HCT116 (cell line): ENCODE data around the gene TXLNG. TPM values are rescaled to one million over a fixed set of nuclear protein-coding genes. Genes with fewer than 3 reads are reported as not detected.

ENCODE experiments used
- ATAC-seq: fragments of 200-7000 bp; cut with Tn5 transposase; 2 replicates; pipeline ENCODE4 v1.9.1; 2020; ENCODE audit warnings: mild to moderate bottlenecking, moderate library complexity
- BruUV-seq: library from RNA; stranded (reverse); fragments of 400-500 nt; replicated peaks from 2 replicates; lab custom pipeline; 2021; lab: Mats Ljungman, UMichigan
- CTCF ChIA-PET: fragments of 300-600 bp; sonication (Branson Sonifier 250); formaldehyde crosslinking; loops from one replicate; lab custom pipeline; 2021; ENCODE audit warnings: antibody characterized with exemption; lab: Charles Lee
- POLR2A ChIA-PET: fragments of 300-600, 350-600 bp; sonication (Branson Sonifier 250); formaldehyde crosslinking; loops from one replicate; lab custom pipeline; 2021; ENCODE audit warnings: antibody characterized with exemption; lab: Charles Lee
- RAD21 ChIA-PET, 2 experiments: fragments of 300-600 bp; sonication (Branson Sonifier 250); formaldehyde crosslinking; loops; one replicate each; lab custom pipeline; 2023; ENCODE audit warnings: low total read pairs in 2 of 2; ENCODE audit not compliant: uncharacterized antibody in 2 of 2, unreplicated experiment in 2 of 2, low non-redundant PET in 1 of 2; lab: Charles Lee
- DNase-seq: peaks from one replicate; pipeline ENCODE4 v3.0.0-alpha.2; 2010; ENCODE audit warnings: low read depth, low spot score
- H2AFZ ChIP-seq: fragments of 200-600 bp; shearing (Covaris generic), sonication (generic); 2 replicates; pipeline ENCODE4 v1.6.1; 2017; ENCODE audit warnings: low read depth, mixed run types, mixed read lengths, antibody characterized with exemption, low read length; ENCODE audit not compliant: poor library complexity, severe bottlenecking
- H3K27ac ChIP-seq: 2 replicates; pipeline ENCODE4 v1.5.1; 2012; ENCODE audit warnings: low read depth, low read length
- H3K27me3 ChIP-seq: fragments of 200-600 bp; sonication (generic); 2 replicates; pipeline ENCODE4 v1.6.1; 2016; ENCODE audit warnings: mixed run types, low read length, mixed read lengths; ENCODE audit not compliant: insufficient read depth
- H3K36me3 ChIP-seq, 2 experiments: fragments of 200-500 bp in 1 of 2; fragments of 200-600 bp in 1 of 2; sonication (Bioruptor generic) in 1 of 2; sonication (generic) in 1 of 2; 2 replicates each; pipeline versions ENCODE4 v1.5.1 to v1.6.1; 2014 to 2016; ENCODE audit warnings: low read length in 2 of 2, inconsistent platforms in 1 of 2, mixed read lengths in 1 of 2, mixed run types in 1 of 2; ENCODE audit not compliant: insufficient read depth in 2 of 2, control insufficient read depth in 1 of 2
- H3K4me1 ChIP-seq, 2 experiments: fragments of 200-600 bp in 1 of 2; sonication (generic) in 1 of 2; 2 replicates each; pipeline versions ENCODE4 v1.5.1 to v1.6.1; 2012 to 2017; ENCODE audit warnings: low read length in 2 of 2, inconsistent platforms in 1 of 2, mild to moderate bottlenecking in 1 of 2, mixed read lengths in 1 of 2, mixed run types in 1 of 2, moderate library complexity in 1 of 2; ENCODE audit not compliant: insufficient read depth in 2 of 2, control insufficient read depth in 1 of 2
- H3K4me2 ChIP-seq: fragments of 200-600 bp; sonication (generic); 2 replicates; pipeline ENCODE4 v1.6.1; 2017; ENCODE audit warnings: mixed run types, low read length, mixed read lengths
- H3K4me3 ChIP-seq, 2 experiments: fragments of 200-600 bp in 1 of 2; sonication (generic) in 1 of 2; replicated peaks in 1 of 2; 2 replicates each; pipeline ENCODE4 v1.5.1; 2011 to 2016; ENCODE audit warnings: low read length in 2 of 2, control low read depth in 1 of 2, low read depth in 1 of 2, mild to moderate bottlenecking in 1 of 2, mixed read lengths in 1 of 2, mixed run types in 1 of 2
- H3K79me2 ChIP-seq: fragments of 200-600 bp; sonication (generic); 2 replicates; pipeline ENCODE4 v1.6.1; 2017; ENCODE audit warnings: mild to moderate bottlenecking, mixed run types, low read length, moderate library complexity, mixed read lengths; ENCODE audit not compliant: insufficient read depth
- H3K9ac ChIP-seq: fragments of 200-600 bp; sonication (generic); 2 replicates; pipeline ENCODE4 v1.6.1; 2016; ENCODE audit warnings: low read length, mixed read lengths
- H3K9me2 ChIP-seq: fragments of 200-600 bp; sonication (generic), shearing (Covaris generic); 2 replicates; pipeline ENCODE4 v1.6.1; 2017; ENCODE audit warnings: mixed run types, mild to moderate bottlenecking, moderate library complexity; ENCODE audit not compliant: insufficient read depth
- H3K9me3 ChIP-seq, 2 experiments: fragments of 200-500 bp in 1 of 2; fragments of 200-600 bp in 1 of 2; sonication (Bioruptor generic) in 1 of 2; sonication (generic) in 1 of 2; 2 replicates each; pipeline ENCODE4 v1.6.1; 2014 to 2017; ENCODE audit warnings: low read length in 2 of 2, mixed read lengths in 2 of 2, inconsistent platforms in 1 of 2, low read depth in 1 of 2, mild to moderate bottlenecking in 1 of 2, mixed run types in 1 of 2, moderate library complexity in 1 of 2; ENCODE audit not compliant: control insufficient read depth in 1 of 2, insufficient read depth in 1 of 2
- H4K20me1 ChIP-seq: fragments of 200-600 bp; sonication (generic), shearing (Covaris generic); 2 replicates; pipeline ENCODE4 v1.6.1; 2017; ENCODE audit warnings: mixed run types, mild to moderate bottlenecking, moderate library complexity; ENCODE audit not compliant: insufficient read depth
- CBX3 ChIP-seq: IDR thresholded peaks from 2 replicates; pipeline ENCODE4 v1.6.1; 2012; ENCODE audit warnings: low read depth
- CEBPB ChIP-seq: IDR thresholded peaks from 2 replicates; pipeline ENCODE4 v1.6.1; 2012; ENCODE audit warnings: low read depth
- EZH2phosphoT487 ChIP-seq: fragments of 200-600 bp; IDR thresholded peaks from 2 replicates; pipeline ENCODE4 v1.6.1; 2018; ENCODE audit warnings: antibody characterized with exemption, borderline replicate concordance
- JUND ChIP-seq: IDR thresholded peaks from 2 replicates; pipeline ENCODE4 v1.6.1; 2012
- POLR2A ChIP-seq: IDR thresholded peaks from 2 replicates; pipeline ENCODE4 v1.7.0; 2011; ENCODE audit warnings: borderline replicate concordance; ENCODE audit not compliant: insufficient read depth, insufficient read length; ENCODE audit errors: extremely low read depth
- RAD21 ChIP-seq: IDR thresholded peaks from 2 replicates; pipeline ENCODE4 v1.6.1; 2012; ENCODE audit warnings: low read depth, mild to moderate bottlenecking
- SIN3A ChIP-seq: IDR thresholded peaks from 2 replicates; pipeline ENCODE4 v1.6.1; 2012; ENCODE audit warnings: low read depth
- SRF ChIP-seq: IDR thresholded peaks from 2 replicates; pipeline ENCODE4 v1.6.1; 2012; ENCODE audit warnings: low read depth
- TCF7L2 ChIP-seq: IDR thresholded peaks from 2 replicates; pipeline ENCODE4 v1.7.0; 2011; ENCODE audit warnings: borderline replicate concordance, inconsistent platforms; ENCODE audit not compliant: insufficient read depth, insufficient read length; ENCODE audit errors: extremely low read depth
- YY1 ChIP-seq: IDR thresholded peaks from 2 replicates; pipeline ENCODE4 v1.6.1; 2011; ENCODE audit warnings: low read length, low read depth, moderate library complexity, mild to moderate bottlenecking; ENCODE audit not compliant: insufficient replicate concordance; ENCODE audit errors: extremely low read depth
- ZNF274 ChIP-seq: fragments of 200-500 bp; sonication (Bioruptor generic); IDR thresholded peaks from 2 replicates; pipeline ENCODE4 v1.6.1; 2014; ENCODE audit warnings: mild to moderate bottlenecking, low read depth, low read length, inconsistent platforms
- intact Hi-C: fragments of 100-400 bp; cut with micrococcal nuclease; formaldehyde crosslinking; loops from 2 replicates; pipeline ENCODE4 v1.10.0; 2022
- total RNA-seq: library from RNA; stranded (reverse); gene quantifications from one replicate; pipeline ENCODE4 v1.2.1, GENCODE V29; 2021; ENCODE audit not compliant: unreplicated experiment
- TF ChIP-seq, protein P1 (sequence below): IDR thresholded peaks from 2 replicates; pipeline ENCODE4 v1.6.1; 2012; ENCODE audit warnings: low read depth
- TF ChIP-seq, protein P2 (sequence below): IDR thresholded peaks from 2 replicates; pipeline ENCODE4 v1.6.1; 2012
- TF ChIP-seq, protein P3 (sequence below): IDR thresholded peaks from 2 replicates; pipeline ENCODE4 v1.6.1; 2012
- TF ChIP-seq, protein P4 (sequence below): IDR thresholded peaks from 2 replicates; pipeline ENCODE4 v1.6.1; 2011; ENCODE audit warnings: mild to moderate bottlenecking, low read length, moderate library complexity; ENCODE audit not compliant: insufficient replicate concordance; ENCODE audit errors: extremely low read depth

The TXLNG gene
- total RNA-seq, 1 experiment from 2014 or later: 22.9 TPM

DNA sequence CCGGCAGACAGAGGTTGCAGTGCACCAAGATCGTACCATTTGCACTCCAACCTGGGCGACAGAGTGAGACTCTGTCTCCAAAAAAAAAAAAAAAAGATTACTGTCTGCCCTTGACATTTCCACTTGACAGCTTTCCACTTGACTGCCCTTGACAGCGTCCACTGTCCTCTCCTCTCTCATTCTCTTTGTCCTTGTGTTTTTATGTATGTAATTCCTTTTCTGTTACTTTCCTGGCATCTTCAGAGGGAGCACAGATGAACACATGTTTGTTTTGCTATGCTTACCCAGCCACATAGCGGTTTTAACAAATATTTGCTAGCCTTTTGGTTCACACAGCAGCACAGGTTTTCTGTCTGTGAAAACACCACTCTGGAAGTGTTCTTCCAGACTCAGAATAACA lies 40.6 kb upstream of the TXLNG start:
- ChIA-PET RAD21 (no interaction called here), CTCF (no interaction called here), POLR2A (no interaction called here)
- Histone ChIP-seq H3K9me2 (no peaks in the 10 kb centered on the region), H3K27ac (no peak overlapping the region), H3K4me1 (no peaks in the 10 kb centered on the region), H3K79me2 (no peaks in the 10 kb centered on the region), H3K4me2 (no peak overlapping the region), H2AFZ (no peak overlapping the region), H3K27me3 (no peaks in the 10 kb centered on the region), H4K20me1 (no peaks in the 10 kb centered on the region), H3K4me3 (no peak overlapping the region), H3K36me3 (peaks cover 0 to 4% of the 10 kb centered on the region in 2 experiments; a peak in 2 of 4 replicates), H3K9ac (no peak overlapping the region), H3K9me3 (no peaks in the 10 kb centered on the region)
- intact Hi-C loops: no loop called here
- ATAC-seq (no peak), DNase-seq (no peak)
- BruUV-seq: no TSS peak
- no peak for TF ChIP-seq RAD21
- no peak for TF ChIP-seq ZNF274
- TF ChIP-seq, protein P1, sequence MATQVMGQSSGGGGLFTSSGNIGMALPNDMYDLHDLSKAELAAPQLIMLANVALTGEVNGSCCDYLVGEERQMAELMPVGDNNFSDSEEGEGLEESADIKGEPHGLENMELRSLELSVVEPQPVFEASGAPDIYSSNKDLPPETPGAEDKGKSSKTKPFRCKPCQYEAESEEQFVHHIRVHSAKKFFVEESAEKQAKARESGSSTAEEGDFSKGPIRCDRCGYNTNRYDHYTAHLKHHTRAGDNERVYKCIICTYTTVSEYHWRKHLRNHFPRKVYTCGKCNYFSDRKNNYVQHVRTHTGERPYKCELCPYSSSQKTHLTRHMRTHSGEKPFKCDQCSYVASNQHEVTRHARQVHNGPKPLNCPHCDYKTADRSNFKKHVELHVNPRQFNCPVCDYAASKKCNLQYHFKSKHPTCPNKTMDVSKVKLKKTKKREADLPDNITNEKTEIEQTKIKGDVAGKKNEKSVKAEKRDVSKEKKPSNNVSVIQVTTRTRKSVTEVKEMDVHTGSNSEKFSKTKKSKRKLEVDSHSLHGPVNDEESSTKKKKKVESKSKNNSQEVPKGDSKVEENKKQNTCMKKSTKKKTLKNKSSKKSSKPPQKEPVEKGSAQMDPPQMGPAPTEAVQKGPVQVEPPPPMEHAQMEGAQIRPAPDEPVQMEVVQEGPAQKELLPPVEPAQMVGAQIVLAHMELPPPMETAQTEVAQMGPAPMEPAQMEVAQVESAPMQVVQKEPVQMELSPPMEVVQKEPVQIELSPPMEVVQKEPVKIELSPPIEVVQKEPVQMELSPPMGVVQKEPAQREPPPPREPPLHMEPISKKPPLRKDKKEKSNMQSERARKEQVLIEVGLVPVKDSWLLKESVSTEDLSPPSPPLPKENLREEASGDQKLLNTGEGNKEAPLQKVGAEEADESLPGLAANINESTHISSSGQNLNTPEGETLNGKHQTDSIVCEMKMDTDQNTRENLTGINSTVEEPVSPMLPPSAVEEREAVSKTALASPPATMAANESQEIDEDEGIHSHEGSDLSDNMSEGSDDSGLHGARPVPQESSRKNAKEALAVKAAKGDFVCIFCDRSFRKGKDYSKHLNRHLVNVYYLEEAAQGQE: no peak
- TF ChIP-seq POLR2A: no peak
- TF ChIP-seq, protein P2, sequence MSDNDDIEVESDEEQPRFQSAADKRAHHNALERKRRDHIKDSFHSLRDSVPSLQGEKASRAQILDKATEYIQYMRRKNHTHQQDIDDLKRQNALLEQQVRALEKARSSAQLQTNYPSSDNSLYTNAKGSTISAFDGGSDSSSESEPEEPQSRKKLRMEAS: no peak
- no peak for TF ChIP-seq TCF7L2
- TF ChIP-seq CBX3: no peak
- no peak for TF ChIP-seq SIN3A
- TF ChIP-seq EZH2phosphoT487: no peak
- TF ChIP-seq CEBPB: no peak
- TF ChIP-seq, protein P3, sequence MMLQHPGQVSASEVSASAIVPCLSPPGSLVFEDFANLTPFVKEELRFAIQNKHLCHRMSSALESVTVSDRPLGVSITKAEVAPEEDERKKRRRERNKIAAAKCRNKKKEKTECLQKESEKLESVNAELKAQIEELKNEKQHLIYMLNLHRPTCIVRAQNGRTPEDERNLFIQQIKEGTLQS: no peak
- no peak for TF ChIP-seq YY1
- TF ChIP-seq, protein P4, sequence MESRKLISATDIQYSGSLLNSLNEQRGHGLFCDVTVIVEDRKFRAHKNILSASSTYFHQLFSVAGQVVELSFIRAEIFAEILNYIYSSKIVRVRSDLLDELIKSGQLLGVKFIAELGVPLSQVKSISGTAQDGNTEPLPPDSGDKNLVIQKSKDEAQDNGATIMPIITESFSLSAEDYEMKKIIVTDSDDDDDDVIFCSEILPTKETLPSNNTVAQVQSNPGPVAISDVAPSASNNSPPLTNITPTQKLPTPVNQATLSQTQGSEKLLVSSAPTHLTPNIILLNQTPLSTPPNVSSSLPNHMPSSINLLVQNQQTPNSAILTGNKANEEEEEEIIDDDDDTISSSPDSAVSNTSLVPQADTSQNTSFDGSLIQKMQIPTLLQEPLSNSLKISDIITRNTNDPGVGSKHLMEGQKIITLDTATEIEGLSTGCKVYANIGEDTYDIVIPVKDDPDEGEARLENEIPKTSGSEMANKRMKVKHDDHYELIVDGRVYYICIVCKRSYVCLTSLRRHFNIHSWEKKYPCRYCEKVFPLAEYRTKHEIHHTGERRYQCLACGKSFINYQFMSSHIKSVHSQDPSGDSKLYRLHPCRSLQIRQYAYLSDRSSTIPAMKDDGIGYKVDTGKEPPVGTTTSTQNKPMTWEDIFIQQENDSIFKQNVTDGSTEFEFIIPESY: no peak
- no peak for TF ChIP-seq SRF
- TF ChIP-seq JUND: no peak
